GM18502 (cell line): ENCODE results near the gene UTP4.

Experiments
- ATAC-seq: cut with Tn5 transposase; IDR thresholded peaks from one replicate; pipeline ENCODE4 v1.9.1; 2021; ENCODE audit warnings: mild to moderate bottlenecking; ENCODE audit not compliant: unreplicated experiment, poor library complexity

UTP4 gene

DNA sequence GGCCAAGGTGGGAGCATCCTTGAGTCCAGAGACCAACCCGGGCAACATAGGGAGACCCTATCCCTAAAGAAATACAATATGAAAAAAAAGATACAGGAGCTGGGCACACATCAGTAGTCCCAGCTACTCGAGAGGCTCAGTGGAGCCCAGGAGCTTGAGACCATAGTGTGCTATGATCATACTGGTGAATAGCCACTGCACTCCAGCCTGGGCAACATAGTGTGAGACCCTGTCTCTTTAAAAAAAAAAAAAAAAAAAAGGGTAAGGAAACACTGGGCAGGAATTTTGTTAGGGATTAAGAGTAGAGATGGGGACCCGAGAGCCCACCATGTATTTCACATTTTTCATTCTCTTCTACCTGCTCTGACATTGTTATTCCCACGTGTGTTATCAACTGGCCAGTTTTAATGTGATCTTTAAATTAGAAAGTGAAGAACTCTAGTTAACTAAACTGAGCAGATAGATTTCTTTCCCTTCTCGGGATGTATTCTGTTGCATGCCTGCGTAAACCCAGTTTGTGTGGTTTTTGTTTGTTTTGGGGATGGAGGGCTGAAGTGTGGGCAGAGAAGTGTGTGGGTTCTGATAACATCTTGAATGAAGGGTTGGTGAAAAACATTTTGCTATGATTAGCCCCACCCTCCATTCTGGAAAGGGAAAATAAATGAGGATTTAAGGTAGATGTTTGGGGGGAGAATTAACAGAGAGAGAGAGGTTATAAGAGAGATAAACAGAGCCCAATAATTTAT, 37.3 kb downstream of the UTP4 start:
- no peak for ATAC-seq

DNA sequence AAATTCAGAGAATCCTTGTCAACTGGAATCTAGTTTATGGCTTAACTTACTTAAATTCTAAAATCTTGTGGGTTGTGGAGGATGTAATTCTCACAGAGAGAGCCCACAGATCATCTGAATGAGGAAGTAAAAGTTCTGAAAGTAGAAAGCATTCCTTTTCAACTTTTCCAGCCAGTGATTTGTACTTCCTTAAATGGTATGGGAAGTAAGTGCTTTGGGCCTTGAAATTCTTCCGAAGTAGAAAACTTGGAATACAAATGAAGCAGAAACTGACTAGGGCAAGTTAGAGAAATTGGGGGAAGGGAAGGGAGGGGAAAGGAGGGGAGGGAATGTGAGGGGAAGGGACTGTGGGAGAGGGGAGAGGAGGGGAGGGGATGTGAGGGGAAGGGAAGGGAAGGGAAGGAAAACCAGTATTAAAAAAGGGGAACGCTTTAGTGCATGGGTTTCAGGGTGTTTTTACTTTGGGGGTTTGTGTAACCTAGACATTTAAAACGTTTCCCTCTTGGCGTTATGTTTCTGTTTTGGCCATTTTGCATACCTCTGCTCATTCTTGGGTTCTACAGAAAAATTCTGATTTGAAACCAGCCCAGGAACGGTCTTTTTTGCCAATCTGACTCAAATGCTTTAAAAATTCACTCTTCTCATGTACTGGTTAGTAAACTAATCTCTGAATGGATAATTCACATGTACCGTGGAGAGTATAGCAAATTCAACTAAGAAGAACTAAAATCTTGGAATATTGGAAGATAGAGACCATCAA, 39.1 kb downstream of the UTP4 start:
- no peak for ATAC-seq

- ATAC-seq, result no peak
These were observed 43.8 kb downstream of the UTP4 start for GRCh38 chr16:69176033-69176800.

GRCh38 chr16:69179328-69180010, 47.0 kb downstream of the UTP4 start:
- ATAC-seq, result no peak

GRCh38 chr16:69180011-69180338, 47.5 kb downstream of the UTP4 start:
- ATAC-seq, result no peak

DNA sequence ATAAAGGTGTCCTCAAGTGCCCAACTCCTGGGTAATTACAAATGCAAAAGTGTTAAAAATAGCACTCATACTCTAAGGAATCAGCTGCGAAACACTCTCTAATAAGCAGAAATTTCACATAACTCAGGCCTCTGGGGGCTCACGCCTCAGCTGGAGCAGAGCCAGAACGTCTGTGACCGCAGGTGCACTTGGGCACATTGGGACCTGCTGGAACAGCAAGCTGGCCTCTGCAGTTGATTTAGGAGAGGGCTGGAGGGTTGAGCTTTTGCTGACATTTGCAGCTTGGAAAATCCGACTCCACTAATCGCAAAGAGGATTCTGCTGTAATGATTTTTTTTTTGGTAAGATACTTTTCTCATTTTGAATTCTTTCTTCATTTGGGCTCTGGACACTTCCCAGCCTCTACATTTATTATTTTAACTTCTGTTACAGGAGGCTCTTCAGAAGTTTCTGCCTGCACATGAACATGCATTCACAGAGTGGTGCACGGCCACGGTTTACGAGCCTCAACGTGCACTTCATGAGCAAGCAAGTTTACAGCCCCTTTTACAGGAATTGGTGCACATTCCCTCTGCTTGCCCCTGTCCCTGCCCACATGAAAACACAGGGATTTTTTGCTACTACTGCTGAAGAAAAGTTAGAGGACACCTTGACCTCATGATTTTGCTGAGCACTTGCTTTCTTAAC, 50.4 kb downstream of the UTP4 start:
- ATAC-seq, result no peak

DNA sequence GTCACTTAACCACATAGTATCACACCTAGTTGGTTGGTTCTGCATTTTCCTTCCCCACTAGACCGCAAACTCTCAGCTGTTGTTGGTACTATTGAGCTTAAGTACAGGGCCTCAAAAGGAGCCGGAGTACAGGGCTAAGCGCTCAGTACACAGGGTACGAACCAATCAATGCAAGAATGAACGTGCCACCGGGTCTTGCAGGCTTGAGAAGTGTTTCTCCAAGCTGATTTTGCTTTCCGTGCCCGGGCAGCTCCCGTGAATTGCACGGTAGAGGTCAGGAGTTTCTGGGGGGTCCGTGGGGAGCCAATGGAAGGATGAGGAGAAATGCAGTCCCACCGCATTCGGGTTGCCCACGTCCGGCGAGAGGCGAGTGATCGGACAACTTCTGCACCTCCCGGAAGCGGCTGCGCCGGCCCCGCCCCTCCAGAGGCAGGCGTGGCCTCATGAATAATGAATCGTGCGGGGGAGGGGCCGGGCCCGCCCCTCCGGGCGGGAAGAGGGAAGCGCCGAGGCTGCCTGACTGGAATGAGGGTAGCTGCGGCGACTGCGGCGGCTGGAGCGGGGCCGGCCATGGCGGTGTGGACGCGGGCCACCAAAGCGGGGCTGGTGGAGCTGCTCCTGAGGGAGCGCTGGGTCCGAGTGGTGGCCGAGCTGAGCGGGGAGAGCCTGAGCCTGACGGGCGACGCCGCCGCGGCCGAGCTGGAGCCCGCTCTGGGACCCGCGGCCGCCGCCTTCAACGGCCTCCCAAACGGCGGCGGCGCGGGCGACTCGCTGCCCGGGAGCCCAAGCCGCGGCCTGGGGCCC, 54.4 kb downstream of the UTP4 start, which contains the start of gene SNTB2:
TSS of gene SNTB2 (plus strand) at position 523 of the 804 bp plus-strand sequence. CDS start at position 526, 3 bp downstream.
- ATAC-seq, result peak; percentile 79

DNA sequence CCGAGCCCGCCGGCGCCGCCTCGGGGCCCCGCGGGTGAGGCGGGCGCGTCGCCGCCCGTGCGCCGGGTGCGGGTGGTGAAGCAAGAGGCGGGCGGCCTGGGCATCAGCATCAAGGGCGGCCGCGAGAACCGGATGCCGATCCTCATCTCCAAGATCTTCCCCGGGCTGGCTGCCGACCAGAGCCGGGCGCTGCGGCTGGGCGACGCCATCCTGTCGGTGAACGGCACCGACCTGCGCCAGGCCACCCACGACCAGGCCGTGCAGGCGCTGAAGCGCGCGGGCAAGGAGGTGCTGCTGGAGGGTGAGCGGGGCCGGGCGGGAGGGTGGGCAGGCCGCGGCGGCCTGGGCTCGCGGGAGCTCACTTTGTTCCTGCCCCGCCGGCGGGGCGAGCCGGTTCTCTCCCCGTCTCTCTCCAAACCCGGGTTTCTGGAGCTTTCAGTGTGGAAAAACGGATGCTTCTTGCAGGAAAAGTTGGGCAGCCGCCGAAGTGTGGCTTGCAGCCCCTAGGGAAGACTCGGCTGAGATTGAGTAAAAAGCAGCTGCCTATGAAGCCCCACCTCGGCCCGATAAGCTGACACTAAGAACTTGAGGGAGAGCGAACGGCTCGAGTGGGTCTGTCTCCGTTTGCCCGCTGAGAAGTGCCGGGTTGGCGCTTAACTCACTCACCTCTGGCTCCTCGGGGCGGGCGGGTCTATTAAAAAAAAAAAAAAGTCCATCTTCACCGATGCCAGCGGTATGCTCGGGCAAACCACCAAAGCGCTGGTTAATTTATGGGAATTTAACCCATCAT, 55.2 kb downstream of the UTP4 start:
- ATAC-seq, result peak; percentile 30

- ATAC-seq, result no peak
These were observed 55.7 kb downstream of the UTP4 start for GRCh38 chr16:69188236-69188549.

- no peak for ATAC-seq
These were observed 56.3 kb downstream of the UTP4 start for GRCh38 chr16:69188716-69189115.

GRCh38 chr16:69190046-69190588, 57.7 kb downstream of the UTP4 start:
- no peak for ATAC-seq

DNA sequence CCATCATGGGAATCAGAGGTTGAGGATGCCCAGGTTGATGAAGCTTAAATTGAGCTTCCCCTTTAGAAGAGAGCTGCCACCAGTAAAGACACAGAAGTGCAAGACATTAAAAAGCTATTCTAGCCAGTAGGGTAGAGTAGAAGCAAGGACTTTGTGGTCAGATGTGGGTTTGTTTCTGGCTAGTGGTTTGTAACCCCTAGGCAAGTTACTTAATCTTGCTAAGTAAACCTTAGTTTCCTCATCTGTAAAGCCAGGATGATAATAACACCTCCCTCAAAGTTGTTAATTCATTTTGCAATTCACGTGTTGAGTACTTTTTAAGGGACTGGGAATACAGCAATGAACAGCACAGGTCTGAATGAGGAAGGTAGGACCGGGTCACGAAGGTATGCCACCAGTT, 58.1 kb downstream of the UTP4 start:
- no peak for ATAC-seq

- no peak for ATAC-seq
These were observed 58.7 kb downstream of the UTP4 start for GRCh38 chr16:69191136-69191535.

- no peak for ATAC-seq
These were observed 61.4 kb downstream of the UTP4 start for GRCh38 chr16:69193855-69194254.

DNA sequence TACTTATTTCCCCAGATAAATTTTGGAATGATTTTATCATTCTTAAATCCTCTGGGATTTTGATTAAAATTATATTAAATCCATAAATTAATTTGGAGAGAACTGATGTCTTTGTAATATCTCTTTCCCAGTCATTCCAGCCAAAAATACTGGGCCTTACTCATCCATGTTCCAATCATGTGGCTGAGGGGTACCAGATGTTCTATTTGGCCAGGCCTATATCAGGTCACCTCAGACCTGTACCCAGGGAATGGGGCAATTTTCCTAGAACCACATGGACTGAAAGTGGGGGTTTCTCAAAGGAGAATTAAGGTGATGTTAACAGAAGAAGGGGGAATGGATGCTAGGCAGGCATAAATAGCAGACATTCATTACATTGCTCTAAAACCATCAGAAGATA, 62.0 kb downstream of the UTP4 start:
- ATAC-seq, result no peak

DNA sequence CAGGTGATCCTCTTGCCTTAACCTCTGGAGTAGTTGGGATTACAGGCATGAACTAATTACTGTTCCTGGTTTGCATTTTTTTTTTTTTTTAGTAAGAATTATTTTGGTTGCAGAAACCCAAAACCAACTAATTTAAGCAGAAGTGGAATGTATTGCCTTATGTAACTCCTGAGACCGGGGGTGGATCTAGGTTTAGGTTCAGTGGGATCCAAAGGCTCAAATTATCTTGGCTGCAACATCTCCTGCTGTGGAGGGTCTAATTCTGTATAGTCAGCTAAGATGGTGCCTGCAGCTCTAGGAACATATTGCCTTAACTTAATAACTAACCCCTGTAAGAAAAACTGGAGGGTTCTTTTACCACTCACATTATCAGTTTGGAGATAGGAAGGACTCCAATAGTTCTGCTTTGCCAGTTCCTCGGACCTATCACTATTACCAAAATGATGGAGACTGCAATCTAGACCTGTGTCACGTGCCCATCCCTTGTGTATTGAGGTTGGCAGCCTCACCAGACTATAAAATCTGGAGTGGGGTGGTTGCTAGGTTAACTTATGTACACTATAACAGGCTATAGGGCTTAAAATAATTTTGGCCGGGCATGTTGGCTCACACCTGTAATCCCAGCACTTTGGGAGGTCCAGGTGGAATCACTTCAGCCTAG, 63.0 kb downstream of the UTP4 start:
- ATAC-seq, result no peak

DNA sequence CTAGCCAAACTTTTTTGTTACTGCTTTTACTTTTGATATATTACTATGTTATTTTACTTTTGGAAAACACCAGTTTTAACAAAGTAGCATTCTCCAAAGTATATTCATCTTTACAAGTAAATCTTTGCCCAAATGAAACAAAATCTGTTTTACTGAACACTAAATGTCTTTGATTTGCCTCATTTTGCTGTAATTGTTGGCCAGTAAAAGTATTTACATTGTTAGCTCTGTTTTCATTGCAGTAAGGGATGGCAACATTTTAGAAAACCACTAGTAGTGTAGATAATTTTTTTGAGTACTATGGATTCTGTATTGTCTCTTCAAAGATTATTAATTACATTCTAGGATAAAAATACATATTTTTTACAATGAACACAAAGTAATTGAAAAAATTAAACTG, 65.1 kb downstream of the UTP4 start:
- no peak for ATAC-seq

GRCh38 chr16:69199382-69199781, 66.9 kb downstream of the UTP4 start:
- no peak for ATAC-seq
